Esophagus squamous epithelium (tissue), 5 donors: ENCODE measurements around the gene RAB11FIP3. TPM values are rescaled to one million over a fixed set of nuclear protein-coding genes. Genes with fewer than 3 reads are reported as not detected.
A peak's percentile ranks its signal among the peaks of the same experiment; 100 is the strongest.

Source experiments
- DNase-seq: peaks from one replicate; lab custom pipeline; 2025; lab: John Stamatoyannopoulos, UW
- H3K27ac ChIP-seq, 4 donors: fragments of 200-600 bp; sonication (generic); one replicate each; pipeline ENCODE4 v1.5.1; 2016 to 2019; ENCODE audit warnings: mild to moderate bottlenecking in 1 of 4
- H3K27me3 ChIP-seq, 4 donors: fragments of 200-600 bp; sonication (generic); 1 replicate in 3 of 4; 2 replicates in 1 of 4; pipeline versions ENCODE4 v1.5.1 to v1.6.0; 2017 to 2021; ENCODE audit warnings: antibody characterized with exemption in 1 of 4
- H3K36me3 ChIP-seq, 3 donors: fragments of 200-600 bp; sonication (generic); one replicate each; pipeline ENCODE4 v1.5.1; 2016 to 2019
- H3K4me1 ChIP-seq, 3 donors: fragments of 200-600 bp; sonication (generic); one replicate each; pipeline ENCODE4 v1.5.1; 2017 to 2019
- H3K4me3 ChIP-seq, 4 donors: fragments of 200-600 bp; sonication (generic); 1 replicate in 3 of 4; 2 replicates in 1 of 4; pipeline ENCODE4 v1.5.1; 2016 to 2019; ENCODE audit warnings: mild to moderate bottlenecking in 2 of 4, moderate library complexity in 1 of 4
- H3K9me3 ChIP-seq, 3 donors: fragments of 200-600 bp; sonication (generic); one replicate each; pipeline ENCODE4 v1.5.1; 2016 to 2019
- CTCF ChIP-seq, 6 experiments: fragments of 450-650 bp in 4 of 6; fragments of 200-600 bp in 2 of 6; sonication (generic) in 2 of 6; IDR thresholded peaks; one replicate each; pipeline ENCODE4 v1.5.1; 2016 to 2019; ENCODE audit warnings: antibody characterized with exemption in 6 of 6, mild to moderate bottlenecking in 4 of 6, moderate library complexity in 4 of 6
- POLR2A ChIP-seq, 4 donors: fragments of 450-650 bp; IDR thresholded peaks; one replicate each; pipeline ENCODE4 v1.6.1; 2017; ENCODE audit warnings: antibody characterized with exemption in 4 of 4, mild to moderate bottlenecking in 4 of 4, moderate library complexity in 3 of 4
- WGBS, 2 donors: methylation state at CpG; one replicate each; pipeline ENCODE4 v1.1.5; 2018; 5-methylcytosine and 5-hydroxymethylcytosine counted together
- intact Hi-C: fragments of 100-400 bp; cut with DNase I; formaldehyde crosslinking; loops from one replicate; pipeline ENCODE4 v1.15.0; 2022
- total RNA-seq, 4 donors: library from RNA; depleted of rRNA; stranded (reverse); fragments of >200 nt; gene quantifications; one replicate each; pipeline ENCODE4 v1.1.0, GENCODE V29; 2016
- donor health status: DM: yes; HTN: yes; CAD: no.

RAB11FIP3 gene
- total RNA-seq, 4 donors from 2014 or later: 8.0 to 25.6 (median 10.1) TPM

GRCh38 chr16:378821-379182 lies 46.6 kb upstream of the RAB11FIP3 start:
- Histone ChIP-seq H3K27ac (no peak overlapping the region), H3K4me1 (peaks cover 25 to 47% (median 39%) of the 10 kb centered on the region in 3 donors), H3K36me3 (peaks cover 0 to 42% (median 11%) of the 10 kb centered on the region in 3 donors), H3K4me3 (no peak overlapping the region), H3K9me3 (no peaks in the 10 kb centered on the region), H3K27me3 (no peaks in the 10 kb centered on the region)
- intact Hi-C loops: no loop called here
- no peak for DNase-seq
- WGBS, 2 donors: 96% methylated on average over 5 of the region's 14 CpGs; no CpG with 5 or more reads in 1 of the 2 donors
- TF ChIP-seq CTCF (IDR thresholded peaks at IDR 0.05) (no peak), POLR2A (IDR thresholded peaks at IDR 0.05) (no peak)

GRCh38 chr16:379183-379960 lies 46.1 kb upstream of the RAB11FIP3 start:
- intact Hi-C loops: no loop called here
- no peaks in the 10 kb centered on the region for H3K9me3 ChIP-seq
- H3K27me3 ChIP-seq: no peaks in the 10 kb centered on the region
- H3K36me3 ChIP-seq: peaks cover 0 to 36% (median 11%) of the 10 kb centered on the region in 3 donors
- 96% methylated on average over 4 of the region's 16 CpGs; no CpG with 5 or more reads in 1 of the 2 donors for whole genome bisulfite sequencing, 2 donors
- peak overlapping the region in 1 of 4 donors; percentile 2 for H3K27ac ChIP-seq
- H3K4me1 ChIP-seq: peaks cover 30 to 53% (median 42%) of the 10 kb centered on the region in 3 donors
- DNase-seq: no peak
- TF ChIP-seq POLR2A (IDR thresholded peaks at IDR 0.05) (no peak), CTCF (IDR thresholded peaks at IDR 0.05) (no peak)
- peak overlapping the region in 1 of 4 donors; percentile 21 for H3K4me3 ChIP-seq

DNA sequence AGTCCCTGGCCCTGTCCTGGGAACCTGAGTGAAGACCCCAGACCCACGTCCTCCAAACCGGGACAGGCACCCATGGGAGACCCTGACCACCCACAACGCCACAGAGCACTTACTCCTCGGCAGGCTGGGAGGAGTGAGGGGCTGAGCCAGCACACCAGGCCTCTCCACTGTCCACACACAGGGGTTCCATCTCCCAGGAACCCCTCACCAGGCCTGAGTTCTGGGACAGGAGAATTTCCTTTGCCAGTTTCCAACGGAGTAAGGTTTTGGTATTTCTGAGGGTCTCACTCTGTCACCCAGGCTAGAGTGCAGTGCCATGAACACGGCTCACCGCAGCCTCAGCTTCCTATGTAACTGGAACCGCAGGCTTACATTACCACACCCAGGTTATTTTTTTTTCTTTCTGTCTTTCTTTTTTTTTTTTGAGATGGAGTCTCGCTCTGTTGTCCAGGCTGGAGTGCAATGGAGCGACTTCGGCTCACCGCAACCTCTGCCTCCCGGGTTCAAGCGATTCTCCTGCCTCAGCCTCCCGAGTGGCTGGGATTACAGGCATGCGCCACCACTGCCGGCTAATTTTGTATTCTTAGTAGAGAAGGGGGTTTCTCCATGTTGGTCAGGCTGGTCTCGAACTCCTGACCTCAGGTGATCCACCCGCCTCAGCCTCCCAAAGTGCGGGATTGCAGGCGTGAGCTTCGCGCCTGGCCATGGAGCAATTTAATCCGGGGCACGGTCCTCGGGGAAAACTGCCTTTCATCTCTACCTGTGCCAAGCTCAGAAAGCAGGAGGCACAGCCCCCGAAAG lies 45.3 kb upstream of the RAB11FIP3 start:
- Histone ChIP-seq H3K9me3 (no peaks in the 10 kb centered on the region), H3K36me3 (peaks cover 0 to 28% (median 6%) of the 10 kb centered on the region in 3 donors), H3K4me1 (peaks cover 30 to 59% (median 42%) of the 10 kb centered on the region in 3 donors), H3K27me3 (no peaks in the 10 kb centered on the region), H3K4me3 (peak overlapping the region; percentile 65 to 100 (median 94)), H3K27ac (peak overlapping the region in 1 of 4 donors; percentile 2)
- no peak for DNase-seq
- WGBS, 2 donors: 74 to 77% methylated on average over 15 to 16 of the region's 27 CpGs
- no peak for TF ChIP-seq CTCF (IDR thresholded peaks at IDR 0.05)
- no peak for TF ChIP-seq POLR2A (IDR thresholded peaks at IDR 0.05)
- intact Hi-C loops: no loop called here

GRCh38 chr16:380762-381011 lies 44.8 kb upstream of the RAB11FIP3 start:
- Histone ChIP-seq H3K4me3 (peak overlapping the region; percentile 65 to 100 (median 94)), H3K27me3 (no peaks in the 10 kb centered on the region), H3K36me3 (peaks cover 0 to 23% (median 6%) of the 10 kb centered on the region in 3 donors), H3K4me1 (peaks cover 30 to 59% (median 42%) of the 10 kb centered on the region in 3 donors), H3K9me3 (no peaks in the 10 kb centered on the region), H3K27ac (peak overlapping the region; percentile 64 to 91 (median 90))
- no peak for TF ChIP-seq CTCF (IDR thresholded peaks at IDR 0.05)
- TF ChIP-seq POLR2A (IDR thresholded peaks at IDR 0.05): no peak
- no peak for DNase-seq
- 0 to 10% methylated on average over 2 to 6 of the region's 12 CpGs for WGBS, 2 donors
- intact Hi-C loops: no loop called here
